ENCODE measurements around the gene SCEL.

Gene SCEL

GRCh38 chr13:77692746-77693448 lies 157.4 kb downstream of the SCEL start:
- Histone ChIP-seq H3K9me3 (ENCODE audit: control insufficient read depth, insufficient read depth, low read length) (no peaks in the 10 kb centered on the region), H3F3A (ENCODE audit: control insufficient read depth, insufficient read depth) (peaks cover 3% of the 10 kb centered on the region; the same call in 1 of the 2 replicates), H3K4me3 (ENCODE audit: low read length) (no peak overlapping the region), H3K27me3 (ENCODE audit: control insufficient read depth, low read length) (peaks cover 52% of the 10 kb centered on the region), H3K36me3 (ENCODE audit: control insufficient read depth, low read length) (no peaks in the 10 kb centered on the region), H4K20me1 (ENCODE audit: control insufficient read depth, insufficient read depth, low read depth, low read length) (no peaks in the 10 kb centered on the region), H3K9me2 (replicated peaks; ENCODE audit: control insufficient read depth, low read length) (no peaks in the 10 kb centered on the region), H3K4me2 (ENCODE audit: low read length) (no peak overlapping the region), H3K27ac (ENCODE audit: low read depth, low read length) (no peak overlapping the region), H3K79me2 (ENCODE audit: control insufficient read depth, low read length) (no peaks in the 10 kb centered on the region), H3K4me1 (ENCODE audit: control insufficient read depth, low read length) (peaks cover 15% of the 10 kb centered on the region)
- TF ChIP-seq CTCF (IDR thresholded peaks at IDR 0.05; ENCODE audit: low read depth, low read length, poor library complexity, severe bottlenecking) = no peak
- no peak for TF ChIP-seq EZH2phosphoT487 (IDR thresholded peaks at IDR 0.05; ENCODE audit: borderline replicate concordance, low read length)

- Histone ChIP-seq H3F3A (ENCODE audit: control insufficient read depth, insufficient read depth) (peaks cover 3% of the 10 kb centered on the region; the same call in 1 of the 2 replicates), H3K79me2 (ENCODE audit: control insufficient read depth, low read length) (peaks cover 4% of the 10 kb centered on the region), H3K4me3 (ENCODE audit: low read length) (no peak overlapping the region), H3K27ac (ENCODE audit: low read depth, low read length) (no peak overlapping the region), H4K20me1 (ENCODE audit: control insufficient read depth, insufficient read depth, low read depth, low read length) (no peaks in the 10 kb centered on the region), H3K4me1 (ENCODE audit: control insufficient read depth, low read length) (peaks cover 15% of the 10 kb centered on the region), H3K9me2 (replicated peaks; ENCODE audit: control insufficient read depth, low read length) (no peaks in the 10 kb centered on the region), H3K36me3 (ENCODE audit: control insufficient read depth, low read length) (no peaks in the 10 kb centered on the region), H3K4me2 (ENCODE audit: low read length) (no peak overlapping the region), H3K27me3 (ENCODE audit: control insufficient read depth, low read length) (peaks cover 52% of the 10 kb centered on the region), H3K9me3 (ENCODE audit: control insufficient read depth, insufficient read depth, low read length) (no peaks in the 10 kb centered on the region)
- TF ChIP-seq CTCF (IDR thresholded peaks at IDR 0.05; ENCODE audit: low read depth, low read length, poor library complexity, severe bottlenecking) = no peak
- no peak for TF ChIP-seq EZH2phosphoT487 (IDR thresholded peaks at IDR 0.05; ENCODE audit: borderline replicate concordance, low read length)
Observed at GRCh38 chr13:77693449-77693940, 158.0 kb downstream of the SCEL start.

All from DOHH2 (cell line).